ENCODE data around the gene CYB5RL.
"Not testable (repeated sequence)": the region's sequence is repeated elsewhere in the genome, so short reads cannot be mapped to it uniquely, and the experiment has no call there.

CYB5RL gene

GRCh38 chr1:54188291-54188690 lies 11.5 kb downstream of the CYB5RL start:
- no peak for DNase-seq (ENCODE audit: low read depth in 2 of 2)

DNA sequence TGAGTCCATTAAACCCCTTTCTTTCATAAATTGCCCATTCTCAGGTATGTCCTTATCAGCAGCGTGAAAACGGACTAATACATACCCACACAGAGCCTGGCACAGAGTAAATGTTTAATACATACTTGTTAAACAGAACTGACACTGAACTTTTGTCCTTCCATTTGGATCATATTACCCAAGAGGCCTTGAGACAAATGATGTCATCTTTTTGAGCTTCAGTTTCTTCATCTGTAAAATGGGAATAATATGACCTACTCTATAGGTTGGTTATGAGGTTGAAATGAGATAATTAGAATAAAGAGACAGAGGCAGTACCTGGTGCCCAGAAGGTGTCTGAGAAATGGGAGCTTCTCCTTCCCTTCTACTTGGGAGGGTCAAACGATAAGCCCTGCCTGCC lies 13.8 kb downstream of the CYB5RL start:
- no peak for DNase-seq (ENCODE audit: low read depth in 2 of 2)

DNA sequence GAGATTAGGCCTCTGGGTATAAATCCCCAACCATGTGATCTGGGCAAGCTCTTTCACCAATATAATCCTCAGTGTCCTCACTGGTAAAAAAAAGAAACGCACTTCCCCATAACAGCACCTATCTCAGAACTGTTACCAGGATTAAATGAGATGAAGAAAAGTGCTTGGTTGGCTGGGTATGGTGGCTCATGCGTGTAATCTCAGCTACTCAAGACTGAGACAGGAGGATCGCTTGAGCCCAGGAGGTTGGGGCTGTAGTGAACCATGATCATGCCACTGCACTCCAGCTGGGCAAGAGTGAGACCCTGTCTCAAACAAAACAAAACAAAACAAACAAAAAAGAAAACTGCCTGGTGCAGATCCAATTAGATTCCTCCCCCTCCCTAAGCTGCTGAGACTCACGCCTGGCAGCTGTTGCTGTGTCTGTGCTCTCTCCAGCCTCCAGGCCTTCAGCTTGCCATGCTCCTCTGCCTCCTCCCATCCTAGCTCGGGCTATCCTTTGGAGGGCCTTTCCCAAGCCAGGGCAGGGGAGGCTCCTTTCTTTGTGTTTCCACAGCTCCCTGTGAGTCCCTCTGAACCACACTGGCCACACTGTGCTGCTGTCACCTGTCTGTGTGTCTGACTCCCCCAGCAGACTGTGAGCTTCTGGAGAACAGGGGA lies 19.0 kb downstream of the CYB5RL start:
- no peak for DNase-seq (ENCODE audit: low read depth in 2 of 2)

- DNase-seq (ENCODE audit: low read depth in 2 of 2) = no peak
These were observed 21.3 kb downstream of the CYB5RL start for GRCh38 chr1:54178296-54179070.

GRCh38 chr1:54177726-54178125 lies 22.1 kb downstream of the CYB5RL start:
- DNase-seq (ENCODE audit: low read depth in 2 of 2) = no peak

GRCh38 chr1:54176621-54177327 lies 23.1 kb downstream of the CYB5RL start:
- no peak for DNase-seq (ENCODE audit: low read depth in 2 of 2)

GRCh38 chr1:54174106-54174505 lies 25.7 kb downstream of the CYB5RL start:
- no peak for DNase-seq (ENCODE audit: low read depth in 2 of 2)

DNA sequence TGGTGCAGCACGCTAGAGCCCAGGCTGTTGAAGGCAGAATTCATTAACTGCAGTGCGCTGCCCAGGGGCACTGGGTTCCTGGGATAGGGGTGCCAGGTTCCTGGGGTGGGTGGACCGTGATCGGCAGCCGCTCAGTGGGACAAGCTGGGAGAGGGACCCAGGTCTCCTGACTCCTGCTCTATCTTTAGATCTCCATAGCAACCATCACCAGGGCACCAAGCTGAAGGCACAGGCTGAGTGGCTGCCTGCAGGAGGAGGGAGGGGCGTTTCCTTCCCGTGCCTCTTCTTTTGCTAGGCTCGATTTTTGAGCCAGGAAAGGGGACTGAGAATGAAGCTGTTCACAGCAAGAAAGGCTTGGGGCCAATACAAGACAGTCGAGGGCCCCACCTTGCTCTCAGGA lies 26.1 kb downstream of the CYB5RL start:
- no peak for DNase-seq (ENCODE audit: low read depth in 2 of 2)

DNA sequence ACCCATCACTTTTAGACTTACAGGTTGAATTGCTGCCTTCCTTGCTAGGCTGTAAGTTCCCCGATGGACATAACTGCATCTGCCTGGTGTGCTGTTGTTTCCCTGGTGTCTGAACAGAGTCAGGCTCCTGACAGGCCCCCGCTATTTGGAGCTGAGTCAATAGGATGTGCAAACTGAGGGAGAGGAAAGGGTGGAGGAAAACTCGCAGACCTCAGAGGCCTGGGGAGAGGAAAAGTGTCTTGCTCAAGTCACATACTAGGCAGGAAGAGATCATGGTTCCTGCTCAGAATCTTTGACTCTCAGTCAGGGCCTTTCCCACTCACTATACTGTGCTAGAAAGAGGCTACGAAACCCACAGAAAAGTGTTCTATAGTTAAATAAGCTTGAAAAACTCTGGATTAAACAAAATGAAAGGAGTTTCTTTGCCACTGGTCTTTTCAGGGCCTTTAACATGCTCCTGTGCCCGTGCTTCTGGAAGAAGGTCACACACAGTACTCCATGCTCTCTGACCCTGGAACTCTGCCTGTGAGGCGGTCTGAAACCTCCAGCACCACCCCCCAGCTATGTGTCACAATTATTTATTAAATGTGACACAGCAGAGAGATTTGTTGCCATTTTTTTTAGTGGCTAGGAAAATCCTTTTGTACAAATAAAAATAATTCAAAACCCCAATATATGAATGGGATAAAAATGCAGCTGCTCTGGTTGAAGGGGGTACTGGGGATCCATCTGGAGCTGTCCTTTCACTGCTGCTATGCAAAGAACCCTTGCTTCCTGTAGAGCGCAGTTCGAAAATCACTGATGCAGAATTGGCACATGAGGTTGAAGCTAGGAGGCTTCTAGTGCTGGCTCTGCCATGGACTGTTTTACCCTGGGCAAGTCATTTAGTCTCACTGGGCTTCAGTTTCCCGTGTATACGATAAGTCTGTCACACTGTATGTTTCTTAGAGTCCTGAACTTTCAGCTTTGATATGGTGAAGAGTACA lies 26.9 kb downstream of the CYB5RL start:
- DNase-seq (ENCODE audit: low read depth in 2 of 2) = no peak

- no peak for DNase-seq (ENCODE audit: low read depth in 2 of 2)
These were observed 28.2 kb downstream of the CYB5RL start for GRCh38 chr1:54171606-54172005.

GRCh38 chr1:54171016-54171415 lies 28.8 kb downstream of the CYB5RL start:
- DNase-seq (ENCODE audit: low read depth in 2 of 2) = no peak

DNA sequence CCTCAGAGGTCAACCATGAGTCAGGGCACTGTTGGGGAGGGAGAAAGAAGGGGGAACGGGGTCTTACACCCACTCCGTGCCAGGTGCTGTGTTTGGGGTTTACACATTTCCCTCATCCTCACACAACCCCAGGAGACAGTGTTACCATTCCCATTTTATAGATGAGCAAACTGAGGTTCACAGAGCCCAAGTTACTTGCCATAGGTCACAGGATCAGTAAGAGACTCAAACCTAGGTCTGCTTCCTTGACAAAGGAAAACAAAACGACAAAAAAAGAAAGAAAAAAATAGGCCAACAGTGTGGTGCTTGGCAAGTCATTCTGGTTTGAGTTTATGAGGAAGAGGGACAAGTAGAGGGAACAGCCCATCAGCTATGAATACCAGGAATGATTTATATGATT lies 30.8 kb downstream of the CYB5RL start:
- DNase-seq (ENCODE audit: low read depth in 2 of 2) = no peak

- DNase-seq (ENCODE audit: low read depth in 2 of 2) = no peak
These were observed 31.4 kb downstream of the CYB5RL start for GRCh38 chr1:54168206-54168965.

- DNase-seq (ENCODE audit: low read depth in 2 of 2) = no peak
These were observed 32.2 kb downstream of the CYB5RL start for GRCh38 chr1:54167422-54168139.

DNA sequence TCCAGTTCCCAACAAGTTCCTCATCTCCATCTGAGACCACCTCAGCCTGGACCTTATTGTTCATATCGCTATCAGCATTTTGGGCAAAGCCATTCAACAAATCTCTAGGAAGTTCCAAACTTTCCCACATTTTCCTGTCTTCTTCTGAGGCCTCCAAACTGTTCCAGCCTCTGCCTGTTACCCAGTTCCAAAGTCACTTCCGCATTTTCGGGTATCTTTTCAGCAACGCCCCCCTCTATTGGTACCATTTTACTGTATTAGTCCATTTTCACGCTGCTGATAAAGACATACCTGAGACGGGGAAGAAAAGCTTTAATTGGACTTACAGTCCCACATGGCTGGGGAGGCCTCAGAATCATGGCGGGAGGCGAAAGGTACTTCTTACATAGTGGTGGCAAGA lies 33.5 kb downstream of the CYB5RL start:
- not testable (repeated sequence) for DNase-seq (ENCODE audit: low read depth in 2 of 2)

GRCh38 chr1:54165146-54165545 lies 34.7 kb downstream of the CYB5RL start:
- DNase-seq (ENCODE audit: low read depth in 2 of 2) = no peak

- no peak for DNase-seq (ENCODE audit: low read depth in 2 of 2)
These were observed 36.3 kb downstream of the CYB5RL start for GRCh38 chr1:54163573-54163972.

GRCh38 chr1:54163051-54163450 lies 36.8 kb downstream of the CYB5RL start:
- DNase-seq (ENCODE audit: low read depth in 2 of 2) = no peak

GRCh38 chr1:54161495-54162168 lies 38.2 kb downstream of the CYB5RL start:
- DNase-seq (ENCODE audit: low read depth in 2 of 2) = no peak

GRCh38 chr1:54160351-54160750 lies 39.5 kb downstream of the CYB5RL start:
- no peak for DNase-seq (ENCODE audit: low read depth in 2 of 2)
